ENCODE measurements around the gene PGF.

PGF gene

DNA sequence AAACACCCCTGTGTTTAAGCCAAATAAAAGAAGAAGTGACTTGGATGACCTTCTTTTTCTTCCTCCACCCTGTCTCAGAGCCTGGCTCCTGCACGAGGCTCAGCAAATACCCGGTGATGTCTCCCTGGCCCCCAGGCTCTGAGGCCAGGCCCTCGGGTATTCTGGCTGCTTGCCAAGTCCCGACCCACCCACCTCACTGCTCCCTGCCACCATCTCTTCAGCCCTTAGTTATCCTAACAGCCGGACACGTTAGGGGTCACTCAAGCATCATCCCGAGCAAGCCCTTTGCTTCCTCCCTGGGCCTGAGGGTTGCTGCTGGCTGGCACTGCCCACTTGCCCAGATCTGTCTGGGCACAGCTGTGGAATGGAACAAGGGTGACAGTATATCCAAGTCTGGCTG lies 39.6 kb downstream of the PGF start:
- no peak for FAIRE-seq

DNA sequence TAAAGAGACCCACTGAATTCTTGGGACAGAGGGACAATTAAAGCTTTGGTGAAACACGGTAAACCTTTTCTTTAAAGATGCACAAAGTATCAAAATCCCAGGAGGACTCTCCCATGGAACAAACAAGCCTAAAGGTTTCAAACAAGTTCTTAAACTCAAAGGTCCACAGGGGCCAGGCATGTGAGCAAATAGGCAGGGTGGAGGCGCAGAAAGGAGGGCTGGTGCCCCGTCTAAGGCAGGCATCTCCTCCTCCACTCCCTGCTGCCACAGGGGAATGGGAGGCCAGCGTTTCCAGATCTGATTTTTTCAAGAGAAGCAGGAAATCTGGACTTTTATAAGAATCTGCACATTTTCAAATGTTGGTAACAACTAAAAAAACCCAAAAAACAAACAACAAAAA lies 40.0 kb downstream of the PGF start:
- no peak for FAIRE-seq

DNA sequence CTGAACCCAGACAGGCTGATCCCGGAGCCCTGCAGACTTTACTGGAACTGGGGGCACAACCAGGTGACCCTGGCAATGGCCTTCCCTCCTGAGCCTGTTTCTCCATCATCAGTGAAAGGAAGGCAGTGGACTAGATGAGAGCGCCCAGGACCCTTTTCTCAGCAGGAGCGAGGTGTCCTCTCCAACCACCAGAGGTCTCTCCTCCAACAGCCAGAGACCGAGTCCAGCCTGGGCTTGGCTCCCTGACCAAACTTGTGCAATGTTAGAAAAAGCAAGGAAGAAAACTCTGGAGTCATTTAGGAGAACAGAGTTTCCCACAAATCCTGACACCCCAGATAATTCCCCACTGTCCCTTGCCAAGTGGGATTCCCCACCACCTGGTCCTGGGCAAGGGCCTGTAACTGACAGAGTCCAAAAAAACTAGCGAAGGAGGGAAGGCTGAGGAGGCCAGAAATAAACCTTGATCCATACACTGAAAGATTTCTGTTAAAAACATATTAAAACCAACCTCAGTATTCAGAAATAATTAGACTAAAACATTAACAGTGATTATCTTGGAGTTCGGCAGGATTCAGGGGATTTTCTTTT lies 41.3 kb downstream of the PGF start:
- FAIRE-seq, result peak; percentile 67

DNA sequence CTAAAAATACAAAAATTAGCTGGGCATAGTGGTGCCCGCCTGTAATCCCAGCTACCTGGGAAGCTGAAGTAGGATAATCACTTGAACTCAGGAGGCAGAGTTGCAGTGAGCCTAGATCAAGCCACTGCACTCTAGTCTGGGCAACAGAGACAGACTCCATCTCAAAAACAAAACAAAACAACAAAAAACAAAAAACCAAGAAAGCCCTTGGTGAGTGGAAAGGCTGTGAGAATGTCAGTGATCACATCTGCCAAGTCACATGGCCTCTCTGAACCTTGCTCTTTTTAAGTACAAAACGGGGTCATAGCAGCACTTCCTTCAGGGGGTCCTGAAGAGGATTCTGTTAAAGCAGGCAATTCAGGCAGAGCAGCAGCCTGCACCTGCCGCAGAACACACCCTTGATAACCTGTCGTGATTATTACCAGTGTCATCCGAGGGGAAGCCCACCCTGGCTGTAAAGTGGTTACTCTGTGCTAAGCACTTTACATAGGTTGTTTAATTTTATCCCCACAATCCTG lies 41.9 kb downstream of the PGF start:
- FAIRE-seq, result no peak

DNA sequence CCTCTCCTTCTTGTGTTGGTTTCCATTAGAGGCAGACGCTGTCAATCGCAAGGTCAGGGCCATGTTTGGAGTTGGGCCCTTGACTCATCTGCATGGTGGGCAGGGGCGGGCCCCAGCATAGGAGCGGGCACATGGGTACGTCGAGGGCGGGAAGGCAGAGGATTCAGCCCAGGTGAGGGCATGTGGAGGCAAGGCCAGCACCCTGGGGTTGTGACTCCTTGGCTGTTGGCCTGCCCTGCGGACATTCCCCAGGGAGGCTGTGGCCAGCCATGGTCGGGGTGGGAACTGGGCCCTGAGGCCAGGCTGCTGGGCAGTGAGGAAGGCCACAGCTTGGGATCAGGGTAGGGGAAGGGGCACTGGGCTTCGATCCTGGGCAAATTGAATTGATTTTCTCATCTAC lies 42.6 kb downstream of the PGF start:
- no peak for FAIRE-seq

DNA sequence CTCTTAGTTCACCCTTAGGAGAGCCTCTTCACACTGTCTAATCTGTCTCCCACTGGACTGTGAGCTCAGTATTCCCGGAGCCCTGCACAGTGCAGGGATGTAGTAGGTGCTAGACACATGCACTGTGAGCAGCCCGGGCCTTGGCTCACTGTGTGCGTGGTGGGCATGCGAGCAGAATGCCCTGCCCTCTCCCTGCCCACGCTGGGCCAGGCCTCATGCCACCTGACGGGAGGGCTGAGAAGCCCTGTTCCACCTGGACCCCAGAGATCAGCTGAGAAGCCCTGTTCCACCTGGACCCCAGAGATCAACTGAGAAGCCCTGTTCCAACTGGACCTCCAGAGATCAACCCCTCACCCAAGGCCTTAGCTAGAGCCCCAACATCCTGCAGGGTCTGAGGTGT lies 43.3 kb downstream of the PGF start:
- no peak for FAIRE-seq

DNA sequence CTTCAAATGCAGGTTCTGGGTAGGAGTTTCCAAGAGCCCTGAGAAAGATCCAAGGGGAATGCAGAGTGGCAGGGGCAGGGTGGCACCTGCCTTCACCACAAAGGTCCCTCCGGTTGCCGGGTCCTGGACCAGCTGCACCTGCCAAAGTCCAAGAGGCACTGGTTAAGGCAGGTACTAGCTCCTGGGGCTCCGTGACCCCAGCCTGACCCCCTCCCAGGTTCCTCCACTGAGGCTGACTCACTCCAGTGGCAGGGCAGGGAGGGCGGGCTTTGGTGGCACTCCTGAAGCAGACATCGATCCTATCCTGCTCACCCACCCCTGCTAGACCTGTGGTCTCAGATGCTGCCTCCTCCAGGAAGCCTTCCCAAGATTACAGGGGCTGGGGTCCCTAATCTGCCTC lies 43.7 kb downstream of the PGF start:
- FAIRE-seq, result no peak

DNA sequence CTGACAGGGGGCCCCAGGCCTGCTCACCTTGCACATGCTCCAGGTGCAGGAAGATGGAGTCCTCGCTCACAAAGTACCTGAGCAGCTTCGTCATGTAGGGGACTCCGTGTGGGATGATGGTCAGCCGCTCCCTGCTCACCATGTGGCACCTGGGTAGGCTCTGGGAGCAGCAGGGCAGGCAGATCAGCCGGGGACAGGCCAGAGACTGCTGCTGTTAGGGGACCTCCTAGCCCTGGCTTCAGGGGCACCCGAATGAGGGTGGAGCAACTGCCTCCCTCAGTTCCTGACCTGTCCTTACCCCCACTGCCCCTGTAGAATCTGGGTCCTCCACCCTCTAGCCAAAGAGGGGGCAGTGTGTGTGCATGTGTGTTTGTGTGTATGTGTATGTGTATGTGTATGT lies 44.2 kb downstream of the PGF start:
- no peak for FAIRE-seq

DNA sequence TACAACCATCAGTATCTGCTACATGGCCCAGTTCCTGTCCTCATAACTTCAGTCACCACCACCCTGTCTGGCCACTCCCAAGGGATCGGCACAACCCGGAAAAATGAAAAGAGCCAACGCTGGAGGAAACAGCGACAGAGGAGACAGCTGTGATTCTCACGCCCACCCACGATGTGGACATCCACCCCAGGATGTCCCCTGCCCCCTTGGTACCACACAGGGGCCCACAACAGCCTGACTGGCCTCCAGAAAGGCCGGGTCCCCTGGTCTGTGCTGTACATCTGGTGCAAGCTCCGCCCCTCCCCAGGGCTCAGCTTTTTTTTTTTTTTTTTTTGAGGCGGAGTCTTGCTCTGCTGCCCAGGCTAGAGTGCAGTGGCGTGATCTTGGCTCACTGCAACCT lies 44.8 kb downstream of the PGF start:
- FAIRE-seq, result no peak

DNA sequence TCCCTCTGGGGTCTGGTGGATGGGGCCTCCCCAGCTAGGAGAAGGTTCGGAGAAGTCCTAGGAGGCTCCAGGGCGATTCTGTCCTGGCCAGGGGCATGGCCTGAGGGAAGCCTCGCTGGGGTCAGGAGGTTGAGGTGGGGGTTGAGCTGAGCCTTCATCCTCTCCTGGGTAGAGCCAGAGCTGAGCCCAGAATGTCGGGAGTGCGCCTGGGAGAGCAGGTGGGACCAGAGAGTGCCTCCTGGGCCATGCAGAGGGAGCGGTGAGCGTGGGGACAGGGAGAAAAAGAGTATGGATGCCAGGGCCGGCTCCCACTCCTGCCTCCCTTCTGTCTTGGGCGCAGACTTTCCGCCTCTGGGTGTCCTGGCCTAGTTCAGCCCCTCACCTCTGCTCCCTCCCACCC lies 45.5 kb downstream of the PGF start:
- no peak for FAIRE-seq

DNA sequence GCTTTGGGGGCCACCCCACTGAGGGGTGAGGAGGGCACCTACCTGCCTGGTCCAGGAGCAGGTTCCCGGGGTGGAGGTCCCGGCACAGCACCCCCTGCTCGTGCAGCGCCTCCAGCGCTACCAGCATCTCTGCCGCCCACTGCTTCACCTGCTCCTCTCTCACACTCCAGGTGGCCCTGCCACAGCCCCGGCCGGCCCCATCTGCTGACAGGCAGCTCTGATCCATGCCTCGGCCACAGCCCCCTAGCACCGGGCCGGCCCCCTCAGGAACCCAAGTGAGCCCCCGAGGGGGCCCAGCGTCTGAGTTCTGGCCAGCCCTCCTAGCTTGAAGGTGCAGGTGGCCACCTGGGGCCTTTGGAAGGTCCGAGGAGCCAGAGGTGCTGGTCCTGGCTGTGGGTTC lies 45.9 kb downstream of the PGF start:
- no peak for FAIRE-seq

DNA sequence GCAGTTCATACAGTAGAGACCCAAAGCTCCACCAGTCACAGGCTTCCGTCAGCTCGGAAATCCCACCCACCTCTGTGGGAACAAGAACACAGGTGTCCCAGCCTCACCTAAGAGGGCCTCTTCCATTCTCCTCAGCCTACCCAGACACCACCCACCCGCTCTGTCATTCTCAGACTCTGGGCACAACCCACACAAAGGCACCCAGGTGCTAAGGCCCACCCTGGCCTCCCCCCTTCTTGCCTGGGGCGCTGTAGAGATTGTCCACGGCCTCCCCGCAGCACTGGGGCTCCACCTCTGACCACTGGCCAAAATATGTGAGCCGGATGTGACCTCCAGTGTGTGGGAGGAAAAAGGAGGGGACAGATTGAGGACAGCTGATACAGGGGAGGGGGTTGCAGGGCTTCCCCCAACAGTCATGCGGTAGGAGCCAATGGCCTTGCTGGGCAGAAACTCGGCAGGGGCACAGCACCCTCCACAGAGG lies 46.5 kb downstream of the PGF start:
- no peak for FAIRE-seq

DNA sequence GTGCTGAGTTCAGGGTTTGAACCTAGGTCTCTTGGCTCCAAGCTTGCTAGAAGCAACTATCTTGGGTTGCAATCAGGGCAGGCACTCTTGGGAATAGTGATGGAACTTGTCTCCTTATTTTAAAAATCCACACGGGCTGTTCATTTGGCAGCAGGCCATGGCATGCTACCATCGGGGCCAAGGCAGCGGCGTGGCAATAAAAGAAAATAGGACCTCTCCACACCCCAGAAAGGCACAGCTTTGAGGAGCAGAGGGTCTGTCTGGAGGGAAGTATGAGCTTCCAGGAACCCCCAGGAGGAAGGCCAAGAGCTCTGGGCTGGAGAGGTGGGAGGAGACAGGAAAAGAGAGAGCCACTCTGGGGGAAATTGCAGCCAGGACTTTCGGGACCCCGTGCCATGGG lies 47.7 kb downstream of the PGF start:
- no peak for FAIRE-seq

DNA sequence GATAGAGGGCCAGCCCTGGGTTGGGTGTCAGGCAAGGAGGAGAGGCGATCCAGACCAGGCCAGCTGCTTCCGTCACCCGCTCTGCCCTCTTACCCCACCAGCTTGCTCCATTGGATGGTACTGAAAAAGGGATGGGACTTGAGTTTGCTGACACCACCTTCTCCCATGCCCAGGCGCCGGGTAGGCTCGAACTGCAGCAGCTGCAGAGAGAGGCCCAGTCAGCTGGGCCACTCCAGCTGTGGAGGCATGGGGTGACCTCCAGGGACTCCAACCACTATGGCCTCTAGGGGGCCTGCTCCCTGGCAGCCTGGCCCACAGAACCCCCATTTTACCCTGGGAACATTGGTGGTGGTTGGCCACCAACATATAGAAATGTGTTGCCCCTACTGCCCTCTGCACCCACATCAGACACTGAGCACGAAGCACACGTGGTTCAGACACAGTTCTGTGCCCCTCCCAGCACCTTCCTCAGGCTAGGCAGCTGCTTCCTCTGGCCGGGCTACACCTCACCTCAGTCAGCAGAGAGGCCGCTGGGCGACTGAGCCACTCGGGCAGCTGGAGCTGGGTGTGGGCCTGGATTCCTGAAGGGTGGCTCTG lies 48.4 kb downstream of the PGF start:
- FAIRE-seq, result no peak

DNA sequence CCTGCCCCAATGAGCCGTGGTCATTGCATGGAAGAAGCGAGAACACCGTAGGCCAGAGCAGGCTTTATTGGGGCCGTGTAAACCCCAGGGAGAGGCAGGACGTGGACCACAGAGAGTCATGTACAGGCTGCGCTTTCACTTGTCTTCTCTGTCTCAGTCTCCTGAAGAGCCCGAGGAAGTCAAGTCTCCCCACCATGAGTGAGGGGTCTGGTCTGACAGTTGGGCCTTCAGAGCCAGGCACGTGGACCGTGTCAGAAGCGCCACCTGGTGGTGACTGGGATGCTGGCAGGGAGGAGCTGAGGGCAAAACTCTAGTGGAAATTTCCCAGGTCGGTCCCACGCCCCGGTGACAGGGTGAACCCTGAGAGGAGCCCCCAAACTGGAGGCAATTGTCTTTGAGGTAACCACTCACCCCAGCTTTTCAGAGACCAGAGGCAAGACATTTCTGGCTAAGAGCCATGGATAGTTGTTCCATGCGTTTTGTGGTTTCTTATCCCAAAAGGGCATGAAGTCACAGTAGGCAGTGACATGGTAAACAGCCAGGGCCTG lies 49.7 kb downstream of the PGF start:
- no peak for FAIRE-seq

DNA sequence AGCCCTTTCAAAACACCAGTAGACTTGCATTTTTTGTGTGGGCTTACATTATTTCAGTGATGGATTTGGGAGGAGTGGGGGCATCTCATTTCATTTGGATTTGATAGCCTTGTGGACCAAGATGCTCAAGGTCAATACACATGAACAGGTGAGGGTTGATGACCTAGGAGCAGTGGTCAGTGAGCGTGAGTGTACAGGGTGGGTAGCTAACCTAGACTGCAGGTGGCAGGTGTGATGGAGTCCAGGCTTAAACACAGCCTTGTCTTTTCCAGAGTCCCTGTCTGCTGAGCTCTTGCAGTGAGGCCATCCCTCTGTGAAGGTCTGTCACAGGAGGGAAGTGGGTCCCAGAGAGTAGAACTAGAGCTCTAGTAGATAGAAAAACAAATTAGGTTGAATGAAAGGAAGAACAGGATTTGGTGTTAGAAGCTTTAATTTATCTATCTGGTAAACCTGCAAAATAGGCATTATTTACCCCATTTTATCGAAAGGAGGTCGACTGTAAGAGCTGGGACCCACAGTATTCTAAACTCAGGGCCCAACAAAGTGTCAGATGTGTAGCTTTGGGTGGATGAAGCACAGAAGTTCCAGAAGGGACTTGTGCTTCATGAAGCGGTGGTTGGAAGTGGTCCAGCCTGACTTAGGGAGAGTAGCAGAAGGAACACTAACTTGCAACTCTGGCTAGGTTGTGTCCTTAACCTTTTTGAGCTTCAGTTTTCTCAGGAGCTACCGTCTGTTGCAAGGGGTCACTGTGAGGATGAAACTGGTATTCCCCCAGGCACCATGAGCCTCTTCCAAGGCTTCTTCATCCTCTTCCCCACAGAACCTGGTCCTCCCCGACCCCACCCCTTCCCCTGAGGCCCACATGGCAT lies 50.5 kb downstream of the PGF start:
- FAIRE-seq, result no peak

DNA sequence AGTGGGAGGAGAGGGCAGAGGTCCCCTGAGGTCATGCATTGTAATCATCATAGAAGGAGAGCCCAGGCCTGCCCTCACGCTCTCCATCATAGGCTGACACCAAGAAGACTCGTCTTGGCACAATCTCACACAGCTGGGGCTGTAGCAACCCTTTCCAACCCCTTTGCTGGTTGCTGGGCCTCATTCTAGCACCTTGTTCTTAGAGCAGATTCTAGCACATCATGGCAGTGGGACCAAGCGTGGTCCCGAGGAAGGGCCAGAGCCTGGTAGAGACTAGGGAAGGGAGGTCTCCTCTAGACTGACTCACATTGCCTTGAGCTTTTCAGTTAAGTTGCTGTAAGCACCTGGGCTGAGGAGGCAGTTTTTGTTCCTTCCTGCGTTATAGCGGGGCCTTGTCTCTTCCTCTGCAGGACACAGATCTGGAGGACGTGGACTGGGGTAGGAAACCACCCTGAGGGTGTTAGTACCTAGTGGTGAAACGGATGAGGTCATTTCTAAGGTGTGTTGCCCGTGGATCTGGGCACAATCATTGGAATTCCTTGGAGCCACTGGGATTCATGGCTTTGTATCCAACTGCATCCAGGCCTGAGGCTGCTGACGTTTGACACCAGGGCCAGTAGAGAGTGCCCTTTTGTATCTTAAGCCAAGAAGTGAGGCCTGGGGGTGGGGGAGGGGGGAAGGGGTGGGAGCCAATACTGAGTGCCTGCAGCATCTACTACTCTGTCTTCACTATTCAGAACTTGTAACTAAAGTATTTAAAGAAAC lies 52.3 kb downstream of the PGF start:
- no peak for FAIRE-seq

DNA sequence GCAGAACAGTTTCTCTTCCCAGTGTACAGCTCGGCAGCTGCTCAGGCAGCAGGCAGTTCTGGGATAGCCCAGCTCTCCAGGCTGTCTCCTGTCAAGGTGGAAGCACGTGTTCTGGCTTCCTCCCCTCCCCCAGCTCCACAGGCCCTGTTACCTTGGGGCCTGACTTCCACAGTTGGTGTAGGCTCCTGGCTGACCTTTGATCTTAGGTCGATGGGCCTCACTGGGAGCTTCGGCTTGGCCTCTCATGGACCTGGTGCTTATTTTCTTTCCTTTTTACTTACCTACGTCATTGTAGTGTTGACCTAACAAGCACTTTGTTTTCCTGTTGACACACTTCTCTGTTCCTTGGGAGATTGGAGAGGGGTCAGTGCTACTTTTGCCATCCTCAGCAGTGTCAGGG lies 56.7 kb downstream of the PGF start:
- FAIRE-seq, result no peak

DNA sequence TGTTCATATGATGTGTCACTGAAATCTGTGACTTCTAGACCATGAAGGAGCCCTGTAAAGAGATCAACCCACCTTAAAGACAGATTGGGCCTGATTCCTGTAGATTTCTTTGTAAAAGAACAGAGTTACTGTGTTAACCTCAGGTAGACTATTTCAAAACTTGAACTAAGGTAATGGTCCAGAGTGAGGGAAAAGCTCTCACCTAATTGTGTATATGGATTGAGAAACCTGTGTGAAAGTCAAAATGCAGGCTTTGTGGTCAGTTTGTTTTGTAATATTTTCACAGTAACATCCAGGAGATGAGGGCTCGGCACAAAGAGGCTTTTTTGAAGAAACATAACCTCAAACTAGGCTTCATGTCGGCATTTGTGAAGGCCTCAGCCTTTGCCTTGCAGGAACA lies 57.3 kb downstream of the PGF start:
- FAIRE-seq, result no peak

DNA sequence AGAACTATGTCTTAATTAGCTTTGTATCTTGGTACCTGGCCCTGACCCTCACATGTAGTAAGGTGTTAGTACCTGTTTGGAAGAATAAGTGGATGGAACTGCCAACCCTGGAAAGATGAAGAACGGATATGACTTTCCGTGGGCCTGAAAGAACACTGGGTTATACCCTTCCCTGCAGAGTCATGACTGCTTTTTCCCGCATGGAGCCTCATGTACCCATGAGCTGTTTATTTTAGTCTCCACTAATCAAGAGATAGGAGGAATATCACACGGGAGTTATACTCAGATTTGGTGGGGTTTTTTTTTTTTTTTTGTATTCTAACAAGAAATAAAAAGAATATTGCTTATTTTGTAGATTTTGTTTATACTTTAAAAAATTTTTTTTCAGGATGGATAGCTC lies 57.8 kb downstream of the PGF start:
- no peak for FAIRE-seq

DNA sequence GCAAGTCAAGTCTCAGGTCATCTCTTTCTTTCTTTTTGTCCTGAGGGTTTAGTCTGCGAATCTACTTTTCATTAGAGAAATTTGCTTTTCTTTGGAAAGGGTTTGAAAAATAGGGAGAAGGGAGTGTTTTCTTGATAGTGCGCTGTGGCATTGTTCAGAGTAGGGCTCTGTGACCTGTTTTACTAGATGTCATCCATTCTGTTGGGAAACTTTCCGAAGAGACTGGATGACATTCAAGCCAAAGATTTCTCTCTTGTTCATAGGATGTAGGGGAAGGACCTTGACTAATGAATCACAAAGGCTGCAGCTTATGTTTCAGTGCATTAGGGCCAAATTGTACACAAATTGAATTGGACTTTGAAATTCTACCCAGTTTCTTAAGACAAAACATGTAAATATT lies 59.0 kb downstream of the PGF start:
- FAIRE-seq, result no peak

DNA sequence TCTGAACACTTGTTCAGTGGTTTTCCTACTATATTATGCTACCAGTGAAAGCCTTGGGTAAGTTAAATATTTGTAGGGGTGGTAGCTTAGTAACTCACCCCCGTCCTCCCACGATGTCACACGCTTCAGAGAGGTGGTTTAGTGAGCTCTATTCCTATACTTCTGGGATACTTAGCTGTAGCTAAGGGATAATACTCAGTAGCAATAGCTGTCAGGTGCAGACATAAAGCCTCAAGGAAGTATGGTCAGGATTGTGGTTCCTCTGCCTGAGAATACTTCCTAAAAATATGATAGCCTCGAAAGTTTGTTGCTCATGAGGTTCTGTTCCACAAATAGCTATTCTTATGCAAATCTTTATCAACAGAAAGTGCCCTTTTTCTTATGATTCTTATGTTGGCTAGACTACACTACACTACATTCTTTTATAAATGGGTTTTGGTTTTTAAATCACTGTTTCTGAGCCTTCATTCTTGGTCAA lies 61.7 kb downstream of the PGF start:
- no peak for FAIRE-seq

DNA sequence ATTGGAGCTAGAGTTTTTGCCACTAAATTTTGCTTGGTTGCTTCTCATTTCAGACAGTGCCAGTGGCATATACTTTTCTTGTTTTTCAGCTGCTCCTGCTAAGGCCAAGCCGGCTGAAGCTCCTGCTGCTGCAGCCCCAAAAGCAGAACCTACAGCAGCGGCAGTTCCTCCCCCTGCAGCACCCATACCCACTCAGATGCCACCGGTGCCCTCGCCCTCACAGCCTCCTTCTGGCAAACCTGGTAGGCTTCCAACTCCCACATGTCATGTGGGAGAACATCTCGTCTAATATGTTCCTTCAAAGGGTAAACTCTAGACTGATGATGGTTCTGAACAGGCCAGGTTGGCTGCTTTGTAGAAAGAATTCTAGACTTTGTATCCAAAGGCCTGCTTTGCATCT lies 62.7 kb downstream of the PGF start:
- no peak for FAIRE-seq

Data from TTC549 (cell line).